ENCODE results near the gene TNFRSF14. TPM values are rescaled to one million over a fixed set of nuclear protein-coding genes. Genes with fewer than 3 reads are reported as not detected.
A peak's percentile ranks its signal among the peaks of the same experiment; 100 is the strongest.

TNFRSF14 gene
- total and polyA plus RNA-seq, 9 of the 15 experiments (the other 6 are each of a cell fraction or from before 2014, with no cell fraction given) = 0.11 to 2.3 (median 0.68) TPM; not detected in 2

GRCh38 chr1:2586154-2587070, 30.2 kb downstream of the TNFRSF14 start, which contains the start of gene PRXL2B (continued):
- TF ChIP-seq, protein P1, sequence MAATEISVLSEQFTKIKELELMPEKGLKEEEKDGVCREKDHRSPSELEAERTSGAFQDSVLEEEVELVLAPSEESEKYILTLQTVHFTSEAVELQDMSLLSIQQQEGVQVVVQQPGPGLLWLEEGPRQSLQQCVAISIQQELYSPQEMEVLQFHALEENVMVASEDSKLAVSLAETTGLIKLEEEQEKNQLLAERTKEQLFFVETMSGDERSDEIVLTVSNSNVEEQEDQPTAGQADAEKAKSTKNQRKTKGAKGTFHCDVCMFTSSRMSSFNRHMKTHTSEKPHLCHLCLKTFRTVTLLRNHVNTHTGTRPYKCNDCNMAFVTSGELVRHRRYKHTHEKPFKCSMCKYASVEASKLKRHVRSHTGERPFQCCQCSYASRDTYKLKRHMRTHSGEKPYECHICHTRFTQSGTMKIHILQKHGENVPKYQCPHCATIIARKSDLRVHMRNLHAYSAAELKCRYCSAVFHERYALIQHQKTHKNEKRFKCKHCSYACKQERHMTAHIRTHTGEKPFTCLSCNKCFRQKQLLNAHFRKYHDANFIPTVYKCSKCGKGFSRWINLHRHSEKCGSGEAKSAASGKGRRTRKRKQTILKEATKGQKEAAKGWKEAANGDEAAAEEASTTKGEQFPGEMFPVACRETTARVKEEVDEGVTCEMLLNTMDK (IDR thresholded peaks at IDR 0.05; ENCODE audit: borderline replicate concordance, insufficient read depth, low read depth, low read length, poor library complexity, severe bottlenecking) = no peak
- no peak for TF ChIP-seq SRSF9 (IDR thresholded peaks at IDR 0.05; ENCODE audit: borderline replicate concordance, low read depth, low read length)
- TF ChIP-seq ZNF830 (CRISPR knock-in tag; IDR thresholded peaks at IDR 0.05) = no peak
- no peak for TF ChIP-seq ZNF24 (IDR thresholded peaks at IDR 0.05)
- peak; percentile 39 for TF ChIP-seq MEIS2 (IDR thresholded peaks at IDR 0.05; ENCODE audit: partially characterized antibody)
- no peak for TF ChIP-seq ZSCAN29 (IDR thresholded peaks at IDR 0.05)
- TF ChIP-seq POU5F1 (IDR thresholded peaks at IDR 0.05; ENCODE audit: borderline replicate concordance, low read depth, low read length, partially characterized antibody) = no peak
- no peak for TF ChIP-seq ERF (CRISPR knock-in tag; IDR thresholded peaks at IDR 0.05)
- no peak for TF ChIP-seq ZNF217 (CRISPR knock-in tag; IDR thresholded peaks at IDR 0.05)
- TF ChIP-seq TSHZ1 (CRISPR knock-in tag; IDR thresholded peaks at IDR 0.05) = no peak
- TF ChIP-seq TBP (optimal IDR thresholded peaks at IDR 0.05; ENCODE audit: low read depth, low read length) = peak; percentile 40
- TF ChIP-seq, protein P2, sequence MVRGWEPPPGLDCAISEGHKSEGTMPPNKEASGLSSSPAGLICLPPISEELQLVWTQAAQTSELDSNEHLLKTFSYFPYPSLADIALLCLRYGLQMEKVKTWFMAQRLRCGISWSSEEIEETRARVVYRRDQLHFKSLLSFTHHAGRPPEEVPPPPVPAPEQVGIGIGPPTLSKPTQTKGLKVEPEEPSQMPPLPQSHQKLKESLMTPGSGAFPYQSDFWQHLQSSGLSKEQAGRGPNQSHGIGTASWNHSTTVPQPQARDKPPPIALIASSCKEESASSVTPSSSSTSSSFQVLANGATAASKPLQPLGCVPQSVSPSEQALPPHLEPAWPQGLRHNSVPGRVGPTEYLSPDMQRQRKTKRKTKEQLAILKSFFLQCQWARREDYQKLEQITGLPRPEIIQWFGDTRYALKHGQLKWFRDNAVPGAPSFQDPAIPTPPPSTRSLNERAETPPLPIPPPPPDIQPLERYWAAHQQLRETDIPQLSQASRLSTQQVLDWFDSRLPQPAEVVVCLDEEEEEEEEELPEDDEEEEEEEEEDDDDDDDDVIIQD (CRISPR knock-in tag; IDR thresholded peaks at IDR 0.05) = no peak
- TF ChIP-seq TAF15 (IDR thresholded peaks at IDR 0.05; ENCODE audit: low read depth, low read length) = no peak
- TF ChIP-seq CHCHD3 (CRISPR knock-in tag; IDR thresholded peaks at IDR 0.05) = peak; percentile 74; the same call in 1 of the 2 replicates
- TF ChIP-seq ATF1 (CRISPR knock-in tag; IDR thresholded peaks at IDR 0.05) = no peak; the same call in 1 of the 2 replicates
- TF ChIP-seq ATF1 (tag; IDR thresholded peaks at IDR 0.05) = no peak
- TF ChIP-seq FOXP1 (CRISPR knock-in tag; IDR thresholded peaks at IDR 0.05) = no peak
- no peak for TF ChIP-seq PCBP2 (IDR thresholded peaks at IDR 0.05; ENCODE audit: low read depth, low read length, poor library complexity, severe bottlenecking)
- TF ChIP-seq ZNF23 (CRISPR knock-in tag; IDR thresholded peaks at IDR 0.05) = no peak
- no peak for TF ChIP-seq XRCC4 (IDR thresholded peaks at IDR 0.05; ENCODE audit: extremely low read depth, insufficient read depth, insufficient read length)
